Stimulated activated effector memory CD8-positive, alpha-beta T cell treated with anti-CD3 and anti-CD28 coated beads, Interleukin-12 subunit alpha, Interleukin-12 subunit beta, amount 100 ng/mL, for 72 hours (primary cell): Measurements from ENCODE around the gene CCDC28B.
"Not testable (repeated sequence)": the region's sequence is repeated elsewhere in the genome, so short reads cannot be mapped to it uniquely, and the experiment has no call there.

Experiments used
- ATAC-seq: fragments of 150-1000 bp; cut with Tn5 transposase; 2 replicates; pipeline ENCODE4 v1.10.0; 2021
- DNase-seq, 2 donors: peaks; one replicate each; pipeline ENCODE4 v3.0.0; 2021 to 2022; ENCODE audit warnings: low spot score in 2 of 2
- H3K27ac Mint-ChIP-seq: one replicate; pipeline ENCODE4 v1.8.0; 2022; ENCODE audit warnings: mild to moderate bottlenecking, mixed read lengths
- H3K36me3 Mint-ChIP-seq: one replicate; pipeline ENCODE4 v1.8.0; 2022; ENCODE audit warnings: mild to moderate bottlenecking, mixed read lengths
- H3K4me1 Mint-ChIP-seq: one replicate; pipeline ENCODE4 v1.8.0; 2022; ENCODE audit warnings: mixed read lengths
- H3K4me3 Mint-ChIP-seq: one replicate; pipeline ENCODE4 v1.8.0; 2022; ENCODE audit warnings: mild to moderate bottlenecking, mixed read lengths
- H3K9me3 Mint-ChIP-seq: one replicate; pipeline ENCODE4 v1.8.0; 2022; ENCODE audit warnings: mixed read lengths

The CCDC28B gene

DNA sequence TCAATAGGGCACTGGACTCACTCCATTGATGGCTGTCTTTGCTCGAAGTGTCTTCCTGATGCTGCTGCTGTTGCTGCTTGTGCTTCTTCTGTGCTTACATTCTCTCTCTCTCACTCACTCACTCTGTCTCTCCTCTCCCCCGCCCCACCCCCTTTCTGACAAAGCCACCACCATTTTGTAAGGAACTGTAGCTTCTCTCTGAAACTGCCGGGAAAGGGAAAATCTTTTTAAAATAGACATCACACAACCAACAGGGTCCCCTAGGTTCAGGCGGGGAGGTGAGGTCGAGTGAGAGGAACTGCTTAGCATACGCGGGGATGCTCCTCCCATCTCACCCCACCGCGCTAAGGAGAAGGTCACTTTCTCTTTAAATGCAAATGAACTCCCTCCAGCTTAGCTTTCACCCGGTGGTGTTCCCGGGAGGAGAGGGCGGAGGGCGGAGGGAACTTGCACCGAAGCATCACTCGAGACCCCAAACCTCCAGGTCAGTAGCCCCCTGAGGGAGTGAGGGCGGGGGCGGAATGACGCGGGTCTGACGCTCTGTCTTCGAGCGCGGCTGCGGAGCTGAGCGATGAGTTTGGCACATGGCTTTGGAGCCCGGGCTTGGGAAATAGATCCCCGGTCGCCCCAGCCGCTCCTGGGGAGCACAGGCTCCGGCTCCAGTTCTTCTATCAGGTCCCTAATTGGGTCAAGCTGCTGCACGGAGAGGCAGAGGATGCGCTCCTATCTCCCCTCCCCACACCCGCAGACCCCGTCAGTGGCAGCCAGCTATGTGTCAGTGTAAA is at the start of gene CCDC28B:
Gene CCDC28B, plus strand, starts transcription at position 370 of the 785 bp plus-strand sequence. CDS start 1,341 bp downstream, outside the sequence.
- H3K4me1 Mint-ChIP-seq, result peaks cover 71% of the 10 kb centered on the region
- H3K4me3 Mint-ChIP-seq, result peak within 1 kb of the TSS; percentile 87
- DNase-seq (peak; percentile 33 to 79), ATAC-seq (peak; percentile 63)
- peaks cover 55% of the 10 kb centered on the region for H3K36me3 Mint-ChIP-seq
- peak within 1 kb of the TSS; percentile 94 for H3K27ac Mint-ChIP-seq
- H3K9me3 Mint-ChIP-seq, result no peaks in the 10 kb centered on the region

DNA sequence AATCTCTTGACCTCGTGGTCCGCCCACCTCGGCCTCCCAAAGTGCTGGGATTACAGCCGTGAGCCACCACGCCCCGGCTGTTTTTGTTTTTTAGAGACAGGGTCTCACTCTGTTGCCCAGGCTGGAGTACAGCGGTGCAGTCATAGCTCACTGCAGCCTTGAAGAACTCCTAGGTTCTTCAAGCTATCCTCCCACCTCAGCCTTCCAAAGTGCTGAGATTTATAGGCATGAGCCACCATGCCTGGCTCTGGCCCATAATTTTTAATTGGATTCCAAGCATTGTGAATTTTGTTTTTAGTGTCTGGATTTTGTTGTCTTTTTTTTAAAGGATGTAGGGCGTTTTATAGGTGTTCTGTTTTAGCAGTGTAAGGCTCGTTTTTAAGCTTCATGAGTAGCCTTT is 49.5 kb upstream of the CCDC28B start:
- peaks cover 24% of the 10 kb centered on the region for H3K4me1 Mint-ChIP-seq
- H3K4me3 Mint-ChIP-seq, result no peak overlapping the region
- peaks cover 46% of the 10 kb centered on the region for H3K36me3 Mint-ChIP-seq
- peaks cover 4% of the 10 kb centered on the region for H3K9me3 Mint-ChIP-seq
- no peak for ATAC-seq
- DNase-seq, result no peak
- H3K27ac Mint-ChIP-seq, result no peak overlapping the region

DNA sequence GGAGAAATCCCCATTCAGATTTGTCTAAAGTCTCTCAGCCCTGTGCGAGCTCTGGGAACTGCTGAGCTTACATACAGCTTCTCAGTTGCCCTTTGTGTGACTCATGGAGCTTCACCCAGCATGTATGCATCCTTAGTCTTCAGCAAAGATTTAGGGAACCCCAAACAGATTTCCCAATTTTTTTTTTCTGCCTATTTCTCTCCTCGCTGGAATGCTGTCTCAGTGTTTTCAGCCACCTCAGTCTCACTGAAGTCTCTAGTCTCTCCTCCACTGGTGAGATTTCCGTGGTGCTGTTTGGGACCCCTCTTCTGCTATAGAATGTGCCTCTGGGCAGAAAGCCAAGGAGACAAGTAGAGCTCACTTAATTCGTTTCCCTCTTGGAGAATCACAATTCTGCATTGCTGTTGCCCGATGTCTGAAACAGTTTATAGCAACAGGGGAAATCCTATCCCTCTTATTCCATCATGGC is 49.0 kb upstream of the CCDC28B start:
- Mint-ChIP-seq H3K4me1 (peaks cover 20% of the 10 kb centered on the region), H3K9me3 (peaks cover 4% of the 10 kb centered on the region), H3K36me3 (peaks cover 51% of the 10 kb centered on the region), H3K4me3 (no peak overlapping the region), H3K27ac (peak overlapping the region; percentile 76)
- ATAC-seq (no peak), DNase-seq (no peak)

DNA sequence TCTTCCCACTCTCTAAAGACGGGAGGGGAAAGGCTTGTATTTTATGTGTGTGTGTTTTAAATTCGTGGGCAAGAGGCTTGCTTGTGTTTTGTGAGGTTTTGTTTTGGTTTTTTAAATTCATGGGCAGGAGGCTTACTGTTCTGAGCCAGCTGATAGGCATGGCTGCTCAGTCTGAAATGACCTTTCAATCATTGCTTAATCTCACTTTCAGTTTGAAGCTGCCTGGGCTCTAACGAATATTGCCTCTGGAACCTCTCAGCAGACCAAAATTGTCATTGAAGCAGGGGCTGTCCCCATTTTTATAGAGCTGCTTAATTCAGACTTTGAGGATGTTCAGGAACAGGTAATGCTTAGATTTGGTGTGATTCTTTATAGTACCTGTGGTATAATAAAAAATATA is 41.2 kb upstream of the CCDC28B start:
- ATAC-seq, result no peak
- Mint-ChIP-seq H3K27ac (peak overlapping the region; percentile 2), H3K4me3 (no peak overlapping the region), H3K36me3 (peaks cover 96% of the 10 kb centered on the region), H3K9me3 (no peaks in the 10 kb centered on the region), H3K4me1 (no peaks in the 10 kb centered on the region)
- DNase-seq, result no peak

DNA sequence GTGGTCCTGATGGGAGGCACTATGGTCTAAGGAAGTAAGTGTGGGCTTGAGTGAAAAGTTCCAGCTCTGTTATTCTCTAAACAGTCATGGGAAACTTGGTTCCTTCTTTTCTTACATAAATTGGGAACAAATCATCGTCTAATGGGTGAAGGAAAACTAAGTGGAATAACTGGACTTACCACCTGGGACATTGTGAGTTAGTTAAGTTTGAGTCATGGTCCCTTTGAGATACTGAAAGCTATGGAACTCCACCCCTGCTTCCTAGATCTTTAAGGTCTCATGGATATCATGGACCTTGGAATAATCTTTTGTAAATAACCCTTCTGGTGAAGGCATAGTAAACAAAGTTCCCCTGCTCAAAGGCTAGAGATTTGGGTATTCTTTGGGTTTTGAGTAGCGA is 37.0 kb upstream of the CCDC28B start:
- peaks cover 96% of the 10 kb centered on the region for H3K36me3 Mint-ChIP-seq
- no peak overlapping the region for H3K27ac Mint-ChIP-seq
- no peak for DNase-seq
- no peak for ATAC-seq
- no peak overlapping the region for H3K4me3 Mint-ChIP-seq
- no peaks in the 10 kb centered on the region for H3K4me1 Mint-ChIP-seq
- H3K9me3 Mint-ChIP-seq, result no peaks in the 10 kb centered on the region

DNA sequence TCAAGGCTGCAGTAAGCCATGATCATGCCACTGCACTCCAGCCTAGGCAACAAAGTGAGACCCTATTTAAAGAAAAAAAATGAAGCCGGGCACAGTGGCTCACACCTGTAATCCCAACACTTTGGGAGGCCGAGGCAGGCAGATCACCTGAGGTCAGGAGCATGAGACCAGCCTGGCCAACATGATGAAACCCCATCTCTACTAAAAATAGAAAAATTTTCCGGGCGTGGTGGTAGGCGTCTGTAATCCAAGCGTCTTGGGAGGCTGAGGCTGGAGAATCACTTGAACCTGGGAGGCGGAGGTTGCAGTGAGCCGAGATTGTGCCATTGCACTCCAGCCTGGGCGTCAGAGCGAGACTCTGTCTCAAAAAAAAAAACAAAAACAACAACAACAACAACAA is 34.8 kb upstream of the CCDC28B start:
- H3K36me3 Mint-ChIP-seq, result peaks cover 96% of the 10 kb centered on the region
- not testable (repeated sequence) for H3K4me3 Mint-ChIP-seq, H3K27ac Mint-ChIP-seq, DNase-seq, H3K4me1 Mint-ChIP-seq, ATAC-seq, H3K9me3 Mint-ChIP-seq

DNA sequence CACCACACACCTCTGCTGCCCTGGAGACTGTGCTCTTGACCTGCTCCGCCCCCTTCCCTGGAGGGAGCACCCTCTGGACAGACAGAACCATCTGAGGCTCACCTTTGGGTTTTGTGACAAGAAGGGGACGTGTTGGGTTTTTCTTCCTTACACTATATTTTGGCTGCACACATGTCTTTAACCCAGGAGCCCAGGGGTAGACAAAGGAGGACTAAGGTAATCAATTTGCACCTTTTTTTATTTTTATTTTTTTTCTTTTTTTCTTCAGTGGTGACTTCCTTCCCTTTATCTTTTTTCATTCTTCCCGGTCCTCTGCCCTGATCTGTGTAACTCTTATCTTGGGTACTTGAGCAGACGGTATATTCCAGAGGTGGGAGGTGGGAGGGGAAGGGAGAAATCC is 29.4 kb upstream of the CCDC28B start:
- Mint-ChIP-seq H3K4me3 (no peak overlapping the region), H3K9me3 (no peaks in the 10 kb centered on the region), H3K27ac (peak overlapping the region; percentile 29), H3K36me3 (peaks cover 84% of the 10 kb centered on the region), H3K4me1 (no peaks in the 10 kb centered on the region)
- DNase-seq (no peak), ATAC-seq (no peak)

DNA sequence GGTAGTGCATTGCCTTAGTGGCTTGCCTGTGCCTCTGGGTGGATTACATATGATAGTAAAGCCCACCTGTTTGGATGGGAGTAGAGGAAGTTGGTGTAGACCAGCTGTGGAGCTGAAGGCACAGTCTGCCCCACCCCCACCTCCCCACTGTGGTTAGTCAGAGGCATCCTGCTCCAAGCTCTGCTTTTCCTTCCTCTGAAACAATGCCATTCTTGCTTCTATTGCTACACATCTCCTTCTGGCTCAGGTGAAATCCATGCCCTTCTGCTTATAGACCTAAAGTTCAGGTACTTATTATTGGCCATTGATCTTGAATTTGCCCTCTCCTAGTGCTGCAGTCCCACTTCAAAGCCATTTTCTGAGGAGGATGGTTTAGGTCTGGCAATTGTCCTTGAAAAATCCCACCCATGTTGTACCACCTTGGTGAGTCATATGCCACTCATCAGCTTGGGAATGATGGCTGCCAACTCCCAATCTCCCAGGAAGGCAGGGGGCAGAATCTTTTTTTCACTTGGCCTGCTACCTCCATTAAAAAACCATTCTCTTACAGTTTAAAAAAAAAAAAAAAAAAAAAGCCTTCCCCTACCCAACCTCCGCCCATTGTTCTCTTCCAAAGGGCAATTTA is 27.7 kb upstream of the CCDC28B start:
- ATAC-seq, result no peak
- H3K4me3 Mint-ChIP-seq, result no peak overlapping the region
- H3K27ac Mint-ChIP-seq, result peak overlapping the region; percentile 74
- no peaks in the 10 kb centered on the region for H3K9me3 Mint-ChIP-seq
- no peak for DNase-seq
- no peaks in the 10 kb centered on the region for H3K4me1 Mint-ChIP-seq
- peaks cover 67% of the 10 kb centered on the region for H3K36me3 Mint-ChIP-seq

DNA sequence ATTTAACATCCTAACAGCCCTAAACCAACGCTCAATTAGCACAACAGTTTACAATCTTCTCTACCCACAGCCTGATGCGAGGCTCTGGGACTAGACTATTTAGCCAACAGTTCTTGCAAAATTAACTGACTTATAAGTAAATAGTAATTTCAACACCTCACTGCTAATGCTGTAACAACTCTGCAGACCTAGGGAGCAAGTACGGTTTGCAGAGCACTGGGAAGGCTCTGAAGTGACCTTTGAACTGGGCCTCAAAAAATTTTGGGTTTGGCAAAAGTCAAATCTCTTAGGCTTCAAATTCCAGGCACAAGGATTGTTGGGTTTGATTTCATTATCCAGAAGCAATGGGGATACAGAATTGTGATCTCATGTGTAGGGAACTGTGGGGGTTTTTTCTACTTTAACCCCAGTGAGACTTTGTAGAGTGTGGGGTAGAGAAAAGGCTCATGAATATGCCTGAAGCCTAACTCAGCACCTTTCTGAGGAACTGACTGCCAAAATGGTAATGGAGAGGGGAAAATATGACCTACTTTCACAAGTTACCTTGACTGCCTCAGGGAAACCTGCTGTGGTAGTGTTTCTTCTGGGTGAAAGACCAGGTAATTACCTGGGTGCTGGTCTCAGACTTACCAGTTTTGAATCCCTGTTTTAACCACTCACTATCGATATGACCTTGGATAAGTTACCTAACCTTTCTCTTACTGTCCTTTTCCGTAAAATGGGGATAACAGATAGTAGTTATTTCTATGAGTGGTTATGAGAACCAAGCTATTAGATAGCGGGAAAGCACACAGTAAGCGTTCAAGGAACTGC is 21.8 kb upstream of the CCDC28B start:
- no peaks in the 10 kb centered on the region for H3K9me3 Mint-ChIP-seq
- peaks cover 57% of the 10 kb centered on the region for H3K36me3 Mint-ChIP-seq
- no peak for DNase-seq
- ATAC-seq, result no peak
- H3K27ac Mint-ChIP-seq, result peak overlapping the region; percentile 98
- H3K4me1 Mint-ChIP-seq, result peaks cover 40% of the 10 kb centered on the region
- peak overlapping the region; percentile 96 for H3K4me3 Mint-ChIP-seq

DNA sequence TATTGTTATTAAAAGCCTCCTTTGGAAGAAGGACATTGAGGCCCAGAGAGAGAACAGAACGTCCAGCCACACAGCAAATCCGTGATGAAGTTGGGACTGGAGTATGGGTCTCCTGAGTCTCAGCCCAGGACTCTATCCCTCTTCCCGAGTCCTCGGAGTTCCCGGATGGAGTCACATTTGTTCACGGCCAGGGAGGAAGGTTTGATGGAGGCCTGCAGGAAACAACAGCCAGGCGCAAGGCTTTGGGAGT is 21.3 kb upstream of the CCDC28B start:
- peaks cover 62% of the 10 kb centered on the region for H3K36me3 Mint-ChIP-seq

DNA sequence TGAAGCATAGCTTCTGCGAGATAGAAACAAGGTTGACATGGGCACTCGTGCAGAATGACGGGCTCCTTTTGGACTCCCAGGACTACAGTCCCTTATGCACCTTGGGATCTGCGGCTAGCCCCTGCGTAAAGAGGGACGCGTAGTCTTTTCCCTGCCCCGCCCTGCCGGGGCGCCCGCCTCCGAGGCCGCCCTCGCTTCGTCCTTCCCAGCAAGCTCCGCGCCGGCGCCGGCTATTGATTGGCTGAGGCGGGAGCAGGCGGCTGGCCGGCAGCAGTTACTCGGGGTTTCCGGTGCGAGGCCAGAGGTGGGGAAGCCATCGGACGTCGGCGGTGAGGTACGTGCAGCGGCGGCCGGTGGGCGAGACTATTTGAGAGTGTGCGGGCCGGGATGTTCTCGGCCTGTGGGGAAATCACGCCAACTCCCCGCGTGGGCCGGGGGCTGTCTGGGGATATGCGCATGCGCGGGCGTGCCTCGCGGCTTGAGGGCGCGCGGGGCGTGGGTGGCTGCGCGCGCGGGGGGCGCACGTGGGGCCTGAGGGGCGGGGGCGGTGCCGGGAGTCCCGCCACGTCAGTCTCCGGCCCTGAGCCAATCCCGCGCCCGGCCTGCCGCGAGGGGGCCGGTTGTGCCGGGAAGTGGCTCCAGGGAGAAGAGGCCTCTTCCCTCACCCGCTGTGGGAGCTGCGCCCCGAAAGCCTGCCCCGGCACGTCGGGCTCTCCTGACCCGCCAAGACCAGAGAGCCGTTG is 20.8 kb upstream of the CCDC28B start, which contains the start of gene TXLNA:
Gene TXLNA, plus strand, starts transcription at position 233 of the 743 bp plus-strand sequence. CDS start 671 bp downstream, outside the sequence.
- ATAC-seq, result peak; percentile 92
- H3K4me3 Mint-ChIP-seq, result peak within 1 kb of the TSS; percentile 96
- peak; percentile 90 to 96 for DNase-seq
- no peaks in the 10 kb centered on the region for H3K9me3 Mint-ChIP-seq
- peak within 1 kb of the TSS; percentile 98 for H3K27ac Mint-ChIP-seq
- H3K36me3 Mint-ChIP-seq, result peaks cover 67% of the 10 kb centered on the region
- H3K4me1 Mint-ChIP-seq, result peaks cover 49% of the 10 kb centered on the region

More for the DNA sequence above, 21.3 kb upstream of the CCDC28B start:
- H3K4me1 Mint-ChIP-seq, result peaks cover 44% of the 10 kb centered on the region
- no peaks in the 10 kb centered on the region for H3K9me3 Mint-ChIP-seq
- no peak for ATAC-seq
- no peak for DNase-seq
- H3K27ac Mint-ChIP-seq, result peak overlapping the region; percentile 98
- peak overlapping the region; percentile 96 for H3K4me3 Mint-ChIP-seq

DNA sequence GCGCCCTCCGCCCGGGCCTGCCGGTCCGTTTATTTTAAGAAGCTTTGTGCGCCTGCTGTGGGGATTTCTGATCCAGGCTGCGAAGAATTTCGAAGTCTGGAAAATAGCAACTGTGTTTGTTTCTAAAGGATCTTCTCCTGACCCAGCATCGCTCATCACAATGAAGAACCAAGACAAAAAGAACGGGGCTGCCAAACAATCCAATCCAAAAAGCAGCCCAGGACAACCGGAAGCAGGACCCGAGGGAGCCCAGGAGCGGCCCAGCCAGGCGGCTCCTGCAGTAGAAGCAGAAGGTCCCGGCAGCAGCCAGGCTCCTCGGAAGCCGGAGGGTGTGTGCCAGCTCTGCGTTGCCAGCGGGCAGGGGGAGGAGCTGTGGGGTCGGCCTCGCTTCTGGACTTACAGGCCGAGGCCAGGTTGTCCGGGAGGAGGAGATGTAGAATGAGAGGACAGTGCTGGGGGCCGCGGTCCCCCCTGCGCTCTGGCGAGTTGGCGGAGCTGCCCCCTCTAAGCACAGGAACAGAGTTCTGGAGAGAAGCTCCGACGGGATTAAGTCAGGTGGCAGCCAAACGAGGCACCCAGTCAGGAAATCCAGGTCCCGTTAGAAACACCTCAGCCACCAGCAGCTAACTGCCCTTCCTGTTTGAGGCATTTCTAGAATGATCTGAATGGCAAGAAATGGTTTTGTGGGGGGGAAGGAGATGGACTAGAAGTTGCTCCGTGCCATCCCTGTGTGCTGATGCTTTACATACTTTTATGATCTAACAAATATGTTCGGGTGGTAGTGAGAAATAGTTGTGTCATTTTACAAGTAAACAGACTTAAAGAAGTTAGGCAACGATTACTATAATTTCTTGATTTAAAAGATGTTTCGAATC is 20.0 kb upstream of the CCDC28B start:
- Mint-ChIP-seq H3K36me3 (peaks cover 71% of the 10 kb centered on the region), H3K4me3 (peak overlapping the region; percentile 96), H3K4me1 (peaks cover 54% of the 10 kb centered on the region), H3K9me3 (no peaks in the 10 kb centered on the region), H3K27ac (peak overlapping the region; percentile 98)
- peak; percentile 52 for ATAC-seq
- peak; percentile 24 to 81 for DNase-seq

DNA sequence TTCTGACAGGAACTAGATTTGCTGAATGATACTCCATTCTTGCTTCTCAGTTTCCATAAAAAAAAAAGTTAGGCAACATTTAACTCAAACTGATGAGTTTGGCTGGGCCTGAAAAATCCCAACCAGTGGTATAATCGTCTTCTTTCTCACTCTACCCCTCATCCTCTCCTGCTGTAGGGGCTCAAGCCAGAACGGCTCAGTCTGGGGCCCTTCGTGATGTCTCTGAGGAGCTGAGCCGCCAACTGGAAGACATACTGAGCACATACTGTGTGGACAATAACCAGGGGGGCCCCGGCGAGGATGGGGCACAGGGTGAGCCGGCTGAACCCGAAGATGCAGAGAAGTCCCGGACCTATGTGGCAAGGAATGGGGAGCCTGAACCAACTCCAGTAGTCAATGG is 19.3 kb upstream of the CCDC28B start:
- ATAC-seq, result no peak
- peak overlapping the region; percentile 96 for H3K4me3 Mint-ChIP-seq
- H3K4me1 Mint-ChIP-seq, result peaks cover 58% of the 10 kb centered on the region
- H3K27ac Mint-ChIP-seq, result peak overlapping the region; percentile 98
- no peak for DNase-seq
- H3K9me3 Mint-ChIP-seq, result no peaks in the 10 kb centered on the region
- H3K36me3 Mint-ChIP-seq, result peaks cover 72% of the 10 kb centered on the region

DNA sequence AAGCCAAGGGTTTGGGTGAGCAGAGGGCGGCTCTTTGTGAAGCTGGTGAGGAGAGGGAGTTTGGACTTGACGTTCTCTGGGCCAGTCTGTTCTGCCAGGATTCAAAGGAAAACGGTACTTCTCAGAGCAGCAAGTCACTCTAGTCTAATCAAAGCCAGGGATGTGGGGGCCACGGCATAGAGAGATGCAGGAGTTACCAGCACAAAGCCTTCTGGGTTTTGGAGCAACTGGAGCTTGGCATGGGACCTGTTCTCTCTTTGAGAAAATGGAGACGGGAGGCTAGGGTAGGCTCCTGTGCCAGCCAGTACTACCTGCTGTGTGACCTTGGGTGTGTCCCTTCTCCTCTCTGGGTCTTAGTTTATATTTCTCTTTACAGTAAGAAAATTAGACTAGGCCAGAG is 18.8 kb upstream of the CCDC28B start:
- H3K36me3 Mint-ChIP-seq, result peaks cover 77% of the 10 kb centered on the region
- H3K27ac Mint-ChIP-seq, result peak overlapping the region; percentile 98
- peaks cover 63% of the 10 kb centered on the region for H3K4me1 Mint-ChIP-seq

More for the DNA sequence above, 18.8 kb upstream of the CCDC28B start:
- no peak for ATAC-seq
- peak overlapping the region; percentile 96 for H3K4me3 Mint-ChIP-seq
- no peaks in the 10 kb centered on the region for H3K9me3 Mint-ChIP-seq
- no peak for DNase-seq
